Adrenal gland (tissue), 12 donors: ENCODE measurements around the gene BRCA2. TPM values are rescaled to one million over a fixed set of nuclear protein-coding genes. Genes with fewer than 3 reads are reported as not detected.
A peak's percentile ranks its signal among the peaks of the same experiment; 100 is the strongest.

Source experiments
- DNase-seq, 7 donors: peaks; one replicate each; pipeline ENCODE4 v3.0.0-alpha.2; 2019 to 2020
- H3K27ac ChIP-seq, 5 donors: fragments of 200-600 bp; sonication (generic) in 4 of 5; 1 replicate in 3 of 5; 2 replicates in 2 of 5; pipeline versions ENCODE4 v1.5.1 to v1.8.0; 2016 to 2020; ENCODE audit warnings: mild to moderate bottlenecking in 1 of 5
- H3K27me3 ChIP-seq: fragments of 200-600 bp; 2 replicates; pipeline ENCODE4 v1.8.0; 2021
- H3K36me3 ChIP-seq, 2 donors: fragments of 200-600 bp; replicated peaks in 1 of 2; 1 replicate in 1 of 2; 2 replicates in 1 of 2; pipeline versions ENCODE4 v1.5.1 to v1.8.0; 2018 to 2022
- H3K4me1 ChIP-seq, 2 donors: fragments of 200-600 bp; replicated peaks in 1 of 2; 1 replicate in 1 of 2; 2 replicates in 1 of 2; pipeline versions ENCODE4 v1.5.1 to v1.8.0; 2018 to 2021
- H3K4me3 ChIP-seq, 4 donors: fragments of 200-600 bp; sonication (generic) in 3 of 4; one replicate each; pipeline ENCODE4 v1.5.1; 2016 to 2018
- H3K9me3 ChIP-seq, 3 donors: fragments of 200-600 bp; sonication (generic) in 1 of 3; replicated peaks in 1 of 3; 1 replicate in 2 of 3; 2 replicates in 1 of 3; pipeline versions ENCODE4 v1.5.1 to v1.8.0; 2016 to 2021
- CTCF ChIP-seq, 6 experiments: fragments of 450-650 bp in 4 of 6; fragments of 200-600 bp in 2 of 6; sonication (generic) in 1 of 6; IDR thresholded peaks; 1 replicate in 5 of 6; 2 replicates in 1 of 6; pipeline versions ENCODE4 v1.5.1 to v1.8.0; 2016 to 2021; ENCODE audit warnings: antibody characterized with exemption in 6 of 6, mild to moderate bottlenecking in 2 of 6, moderate library complexity in 1 of 6
- POLR2A ChIP-seq, 2 donors: fragments of 450-650 bp; IDR thresholded peaks; one replicate each; pipeline ENCODE4 v1.6.1; 2017; ENCODE audit warnings: antibody characterized with exemption in 2 of 2, mild to moderate bottlenecking in 2 of 2, moderate library complexity in 1 of 2
- WGBS, 4 donors: extraction: QIAGEN DNeasy Blood & Tissue Kit in 2 of 4; methylation state at CpG; one replicate each; pipeline versions ENCODE4 v1.1.5 to v1.1.7; 2013 to 2017; 5-methylcytosine and 5-hydroxymethylcytosine counted together
- intact Hi-C, 2 donors: fragments of 100-400 bp; cut with DNase I; formaldehyde crosslinking; loops; one replicate each; pipeline versions ENCODE4 v1.14.1 to v1.15.0; 2022 to 2023
- polyA plus RNA-seq, 3 donors: library from polyadenylated mRNA; stranded (reverse); fragments of 200-250 nt in 2 of 3; fragments of 350-450 nt in 1 of 3; fragmentation: Illumina TruSeq in 1 of 3; extraction: RNeasy Lipid Tissue Mini Kit (QIAGEN cat#74804) in 1 of 3; gene quantifications; one replicate each; pipeline ENCODE4 v1.2.3, GENCODE V29; 2013 to 2014
- total RNA-seq, 9 donors: library from RNA; depleted of rRNA in 4 of 9; stranded (reverse); fragments of >200 nt in 4 of 9; fragments of 120-200 nt in 1 of 9; fragmentation: NEBNext Ultra II Directional in 1 of 9; extraction: Animal tissue kit (Norgen Biotek cat#: 25700) in 1 of 9; gene quantifications; one replicate each; pipeline versions ENCODE4 v1.1.0 to v1.2.4, GENCODE V29; 2013 to 2023
- donor health status: healthy with polysubstance abuse.
- donor health status: Bipolar disorder and iron deficiency.
- donor health status: DM: yes; HTN: yes; CAD: no.
- donor health status: DM: no; HTN: no; CAD: no.
- donor health status: DM: no; HTN: no; CAD: no.
- donor health status: DM: yes; HTN: yes; CAD: no.

The BRCA2 gene
- total and polyA plus RNA-seq, 12 donors = 0.07 to 4.5 (median 1.2) TPM

DNA sequence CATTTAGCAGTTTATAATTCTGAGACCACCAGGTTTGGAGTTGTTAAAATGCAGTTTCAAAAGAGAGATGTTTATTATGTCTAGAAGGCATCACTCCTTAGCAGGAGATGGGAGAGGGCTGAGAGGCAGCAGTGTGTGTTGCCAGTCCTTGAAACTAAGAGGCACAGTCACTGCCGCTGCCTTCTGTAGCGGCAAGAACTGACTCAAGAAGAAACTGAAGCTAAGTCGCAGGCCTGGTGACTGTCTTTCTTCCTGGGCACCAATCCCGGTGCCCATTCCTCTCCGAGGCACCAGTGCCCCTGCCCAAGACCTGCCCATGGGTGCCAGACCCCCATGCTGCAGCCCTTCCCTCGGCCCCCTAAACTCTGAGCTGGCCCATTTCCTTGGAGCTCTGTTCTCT, 92.5 kb downstream of the BRCA2 start:
- TF ChIP-seq CTCF (IDR thresholded peaks at IDR 0.05) (no peak), POLR2A (IDR thresholded peaks at IDR 0.05) (no peak)
- H3K9me3 ChIP-seq = no peaks in the 10 kb centered on the region
- no peaks in the 10 kb centered on the region for H3K27me3 ChIP-seq
- 86 to 99% (median 95%) methylated on average over 5 to 6 of the region's 6 CpGs for WGBS, 4 donors
- DNase-seq = no peak
- intact Hi-C loops = no loop called here
- H3K4me1 ChIP-seq = no peaks in the 10 kb centered on the region
- no peak overlapping the region for H3K4me3 ChIP-seq
- H3K36me3 ChIP-seq = no peaks in the 10 kb centered on the region
- H3K27ac ChIP-seq = no peak overlapping the region

DNA sequence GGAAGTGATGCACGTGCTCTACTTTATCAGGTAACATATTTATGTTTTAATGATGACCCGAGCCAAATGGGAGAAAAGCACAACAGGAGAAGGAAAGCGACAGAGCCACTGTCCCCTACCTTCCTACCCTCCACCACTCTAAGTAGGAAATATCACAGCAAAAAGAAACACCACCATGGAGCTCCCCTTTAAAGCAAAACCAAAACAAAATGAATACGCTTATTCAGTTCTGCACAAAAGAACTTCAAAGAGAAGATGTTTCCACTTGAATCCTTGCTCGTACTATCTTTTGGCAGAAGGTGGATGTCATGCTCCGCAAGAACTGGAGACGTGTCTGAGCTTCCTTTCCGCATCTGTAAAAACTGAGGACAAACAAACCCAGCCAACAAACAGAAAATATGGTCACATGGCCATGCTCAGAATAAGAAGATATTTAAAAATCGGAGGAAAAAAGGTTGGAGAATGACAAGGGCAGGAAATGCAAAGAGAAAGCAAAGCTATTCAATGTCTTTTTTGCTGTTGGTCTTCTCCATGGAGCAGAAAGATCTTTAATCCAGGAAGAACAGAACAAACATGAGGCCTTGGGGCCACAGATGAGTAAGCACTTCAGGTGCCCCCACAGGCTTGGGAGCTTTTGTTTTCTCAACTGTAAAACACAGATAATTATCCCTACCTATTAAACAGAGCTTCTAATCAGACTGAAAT, 93.1 kb downstream of the BRCA2 start:
- Histone ChIP-seq H3K27ac (no peak overlapping the region), H3K4me1 (no peaks in the 10 kb centered on the region), H3K9me3 (no peaks in the 10 kb centered on the region), H3K4me3 (no peak overlapping the region), H3K27me3 (no peaks in the 10 kb centered on the region), H3K36me3 (no peaks in the 10 kb centered on the region)
- no peak for DNase-seq
- WGBS, 4 donors = 90 to 94% (median 92%) methylated on average over 9 of the region's 9 CpGs
- TF ChIP-seq POLR2A (IDR thresholded peaks at IDR 0.05) (no peak), CTCF (IDR thresholded peaks at IDR 0.05) (no peak)
- intact Hi-C loops = no loop called here

- 92 to 96% (median 94%) methylated on average over 6 of the region's 6 CpGs for WGBS, 4 donors
- H3K4me3 ChIP-seq = no peak overlapping the region
- no peaks in the 10 kb centered on the region for H3K9me3 ChIP-seq
- intact Hi-C loops = no loop called here
- TF ChIP-seq POLR2A (IDR thresholded peaks at IDR 0.05) (no peak), CTCF (IDR thresholded peaks at IDR 0.05) (no peak)
- no peaks in the 10 kb centered on the region for H3K4me1 ChIP-seq
- no peak overlapping the region for H3K27ac ChIP-seq
- no peaks in the 10 kb centered on the region for H3K36me3 ChIP-seq
- no peaks in the 10 kb centered on the region for H3K27me3 ChIP-seq
- DNase-seq = no peak
Observed at GRCh38 chr13:32409001-32409313, 93.6 kb downstream of the BRCA2 start.

GRCh38 chr13:32409561-32410421, 94.5 kb downstream of the BRCA2 start:
- Histone ChIP-seq H3K9me3 (no peaks in the 10 kb centered on the region), H3K27ac (peak overlapping the region in 2 of 5 donors; percentile 10 to 28), H3K36me3 (no peaks in the 10 kb centered on the region), H3K4me3 (no peak overlapping the region), H3K27me3 (no peaks in the 10 kb centered on the region), H3K4me1 (no peaks in the 10 kb centered on the region)
- WGBS, 4 donors = 57 to 64% (median 57%) methylated on average over 27 of the region's 27 CpGs
- TF ChIP-seq POLR2A (IDR thresholded peaks at IDR 0.05) = no peak
- TF ChIP-seq CTCF (IDR thresholded peaks at IDR 0.05) = no peak
- intact Hi-C loops = no loop called here
- peak in 2 of 7 donors; percentile 11 to 25 for DNase-seq
